Germinal center (tissue), 1 donor: ENCODE results near the gene PLTP.
"Not testable (repeated sequence)": the region's sequence is repeated elsewhere in the genome, so short reads cannot be mapped to it uniquely, and the experiment has no call there.

ENCODE experiments used
- DNase-seq: peaks from one replicate; pipeline ENCODE4 v3.0.0; 2012; ENCODE audit warnings: mixed read lengths, low spot score

PLTP gene

GRCh38 chr20:45920462-45921336 lies 8.7 kb upstream of the PLTP start:
- no peak for DNase-seq

- no peak for DNase-seq
Observed at GRCh38 chr20:45919542-45920399, 7.8 kb upstream of the PLTP start.

- no peak for DNase-seq
Observed at GRCh38 chr20:45918779-45919537, 7.0 kb upstream of the PLTP start.

GRCh38 chr20:45918182-45918737 lies 6.3 kb upstream of the PLTP start:
- no peak for DNase-seq

- DNase-seq: no peak
Observed at GRCh38 chr20:45917790-45918141, 5.8 kb upstream of the PLTP start.

GRCh38 chr20:45913116-45913515 lies 1.2 kb upstream of the PLTP start:
- no peak for DNase-seq

- DNase-seq: no peak
Observed at GRCh38 chr20:45912344-45912682, 358 bp upstream of the PLTP start.

- DNase-seq: peak; percentile 98
Observed at GRCh38 chr20:45910670-45911485, 1.1 kb downstream of the PLTP start.

- DNase-seq: no peak
Observed at GRCh38 chr20:45909817-45910669, 1.9 kb downstream of the PLTP start.

- no peak for DNase-seq
Observed at GRCh38 chr20:45909336-45909808, 2.6 kb downstream of the PLTP start.

GRCh38 chr20:45908084-45908483 lies 3.9 kb downstream of the PLTP start:
- DNase-seq: no peak

- no peak for DNase-seq
Observed at GRCh38 chr20:45907219-45907948, 4.6 kb downstream of the PLTP start.

- no peak for DNase-seq
Observed at GRCh38 chr20:45905505-45906079, 6.4 kb downstream of the PLTP start.

- no peak for DNase-seq
Observed at GRCh38 chr20:45904583-45905504, 7.1 kb downstream of the PLTP start.

GRCh38 chr20:45902199-45902701 lies 9.7 kb downstream of the PLTP start:
- no peak for DNase-seq

- DNase-seq: not testable (repeated sequence)
Observed at GRCh38 chr20:45901332-45901731, 10.6 kb downstream of the PLTP start.

- no peak for DNase-seq
Observed at GRCh38 chr20:45899046-45899835, 12.7 kb downstream of the PLTP start.
